Brain pericyte (primary cell): ENCODE results near the gene CCL25.
A peak's percentile ranks its signal among the peaks of the same experiment; 100 is the strongest.
"Not testable (repeated sequence)": the region's sequence is repeated elsewhere in the genome, so short reads cannot be mapped to it uniquely, and the experiment has no call there.

ENCODE experiments used
- DNase-seq: peaks from one replicate; pipeline ENCODE4 v3.0.0-alpha.2; 2012; ENCODE audit warnings: low read depth, low spot score

Gene CCL25, protein sequence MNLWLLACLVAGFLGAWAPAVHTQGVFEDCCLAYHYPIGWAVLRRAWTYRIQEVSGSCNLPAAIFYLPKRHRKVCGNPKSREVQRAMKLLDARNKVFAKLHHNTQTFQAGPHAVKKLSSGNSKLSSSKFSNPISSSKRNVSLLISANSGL

DNA sequence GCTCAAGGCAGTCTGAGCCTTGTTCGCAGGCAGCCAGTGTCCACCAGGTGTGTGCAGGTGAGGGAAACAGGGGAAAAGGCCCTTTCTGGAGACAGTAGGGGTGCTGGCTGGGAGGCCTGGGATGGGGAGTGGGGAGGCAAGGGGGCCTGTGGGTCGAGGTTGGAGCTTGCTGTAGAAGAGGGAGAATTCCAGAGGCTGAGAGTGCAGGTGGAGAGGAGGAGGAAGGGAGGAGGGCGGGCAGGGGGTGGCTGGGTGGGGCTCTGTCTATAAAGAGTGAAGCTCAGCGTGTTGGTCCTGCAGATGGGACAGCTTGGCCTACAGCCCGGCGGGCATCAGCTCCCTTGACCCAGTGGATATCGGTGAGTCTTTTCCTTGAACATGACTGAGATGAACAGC, at the start of gene CCL25:
Gene CCL25 (plus strand): TSS at position 297 of the 396 bp plus-strand sequence. CDS start 290 bp downstream, outside the sequence.
- DNase-seq, result no peak

DNA sequence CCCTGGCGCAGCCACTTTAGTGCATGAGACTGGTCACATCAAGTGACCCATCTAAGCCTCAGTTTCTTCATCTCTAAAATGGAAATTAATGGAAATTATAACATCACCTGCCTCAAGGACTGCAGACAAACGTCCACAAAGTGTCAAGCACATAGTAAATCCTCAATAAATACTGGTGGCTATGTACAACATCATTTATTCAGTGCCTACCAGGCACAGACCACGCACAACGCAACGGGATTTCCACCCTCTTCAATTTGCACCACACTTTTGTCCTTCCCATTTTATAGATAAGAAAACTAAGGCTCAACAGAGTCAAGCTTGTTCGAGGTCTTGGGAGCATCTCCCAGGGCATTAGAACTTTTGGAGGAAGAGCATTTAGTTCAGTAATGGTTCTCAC, 48.6 kb upstream of the CCL25 start:
- DNase-seq, result no peak

DNA sequence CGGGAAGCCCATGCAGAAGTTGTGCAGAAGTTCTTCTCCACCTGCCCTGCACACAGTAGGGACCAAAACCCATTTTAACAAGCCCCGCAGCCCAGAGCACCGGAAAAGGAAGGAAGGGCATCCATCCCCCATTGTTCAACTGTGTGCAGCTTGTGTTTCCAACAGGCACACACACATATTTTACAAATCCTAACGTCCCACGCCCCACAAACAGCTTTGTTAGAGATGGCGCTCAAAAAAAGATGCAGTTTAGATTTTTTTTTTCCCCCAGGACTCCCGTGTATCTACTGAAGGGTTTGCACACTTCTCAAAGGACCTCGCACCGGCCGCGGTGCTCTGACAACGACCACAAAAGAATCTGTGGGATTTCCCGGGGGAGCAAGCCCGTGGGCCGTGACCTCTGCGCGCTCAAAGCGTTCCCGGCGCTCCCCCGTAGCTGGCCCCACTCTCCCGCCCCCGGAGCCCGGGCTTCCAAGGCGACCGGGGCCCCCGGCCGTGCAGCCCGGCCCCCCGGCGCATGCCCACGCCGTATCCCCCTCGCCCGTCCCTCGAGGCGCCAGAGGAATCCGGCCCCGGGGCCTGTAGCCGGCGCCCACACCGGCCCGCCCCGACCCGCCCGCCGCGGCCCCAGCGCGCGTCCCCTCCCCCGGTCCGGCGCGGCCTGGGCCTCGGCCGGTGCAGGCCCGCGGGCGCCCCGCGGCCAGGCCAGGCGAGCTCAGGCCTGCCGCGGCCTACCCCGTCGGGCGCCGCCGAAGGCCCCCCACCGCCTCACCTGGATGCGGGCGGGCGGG, 47.6 kb upstream of the CCL25 start:
- DNase-seq, result no peak

DNA sequence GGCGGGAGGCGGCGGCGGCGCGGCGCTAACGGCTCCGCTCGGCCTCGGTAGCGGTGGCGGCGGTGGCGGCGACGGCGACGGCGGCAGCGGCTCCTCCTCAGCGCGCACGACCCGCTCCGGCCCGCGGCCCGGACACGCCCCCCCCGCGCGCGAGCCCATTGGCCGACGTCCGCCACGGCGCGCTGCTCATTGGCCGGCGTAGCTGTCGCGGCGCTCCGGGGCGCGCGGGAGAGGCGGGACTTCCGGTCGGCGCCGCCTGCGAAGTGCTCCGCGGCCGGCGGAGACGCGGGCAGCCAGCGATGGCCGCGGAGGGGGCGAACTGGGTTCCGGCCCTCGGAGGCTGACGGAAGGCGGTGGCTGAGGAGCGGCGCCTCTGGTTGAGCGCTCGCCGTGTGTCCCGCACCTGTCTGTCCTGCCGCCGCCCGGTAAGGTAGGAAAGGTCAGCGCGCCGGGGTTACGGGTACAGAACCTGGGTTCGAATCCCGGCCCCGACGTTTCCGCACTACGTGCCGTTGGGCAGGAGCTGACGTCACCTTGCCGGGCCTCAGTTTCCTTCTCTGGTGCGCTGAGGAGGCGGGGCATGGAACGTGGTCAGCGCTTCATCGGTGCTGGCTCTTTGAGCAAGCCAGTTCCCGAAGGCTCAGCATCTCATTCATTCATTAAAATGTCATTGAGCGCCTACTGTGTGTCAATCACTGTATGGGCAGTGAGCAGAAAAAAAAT, 46.9 kb upstream of the CCL25 start, which contains the start of gene ELAVL1:
Gene ELAVL1 (minus strand): TSS at position 108 of the 723 bp plus-strand sequence. CDS start 13,826 bp downstream, outside the sequence.
- peak; percentile 26 for DNase-seq

GRCh38 chr19:8017808-8018207, 34.8 kb upstream of the CCL25 start:
- DNase-seq, result no peak

- no peak for DNase-seq
Measured at GRCh38 chr19:8020681-8021080, 31.9 kb upstream of the CCL25 start.

DNA sequence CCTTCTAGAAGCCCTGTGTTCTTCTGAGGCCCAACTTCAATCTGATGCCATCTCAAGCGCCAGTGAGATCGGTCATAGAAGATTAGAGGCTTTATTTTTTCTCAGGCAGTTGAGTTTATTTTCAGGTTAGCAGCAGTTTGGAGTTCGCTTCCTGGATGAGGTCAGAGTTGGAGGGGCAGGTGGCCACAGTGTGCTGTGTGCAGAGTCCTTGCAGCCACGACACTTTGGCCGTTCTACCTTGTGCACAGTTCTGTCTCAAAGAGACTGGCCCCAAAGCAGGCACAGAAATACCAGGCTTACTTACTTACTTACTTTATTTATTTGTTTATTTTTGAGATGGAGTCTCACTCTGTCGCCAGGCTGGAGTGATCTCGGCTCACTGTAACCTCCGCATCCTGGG, 31.2 kb upstream of the CCL25 start:
- DNase-seq, result no peak

DNA sequence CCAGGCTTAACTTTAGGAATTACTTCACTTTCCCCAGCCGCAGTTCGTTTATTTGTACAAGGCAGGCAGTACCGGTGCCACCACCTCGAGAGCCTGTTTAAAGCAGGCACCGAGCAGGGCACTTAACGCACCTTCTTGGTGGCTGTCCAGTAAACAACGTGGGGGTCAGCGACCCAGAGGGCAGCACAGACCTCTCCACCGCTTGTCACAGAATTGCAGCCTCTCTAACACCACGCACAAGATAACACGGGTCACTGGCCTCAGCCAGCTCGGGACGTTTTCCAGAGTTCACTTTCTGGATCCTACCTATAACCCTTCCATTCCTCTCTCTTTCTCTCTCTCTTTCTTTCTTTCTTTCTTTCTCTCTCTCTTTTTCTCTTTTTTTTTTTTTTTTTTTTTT, 30.3 kb upstream of the CCL25 start:
- no peak for DNase-seq

- DNase-seq, result no peak
Measured at GRCh38 chr19:8023371-8023770, 29.2 kb upstream of the CCL25 start.

GRCh38 chr19:8024256-8024655, 28.3 kb upstream of the CCL25 start:
- not testable (repeated sequence) for DNase-seq

- no peak for DNase-seq
Measured at GRCh38 chr19:8025316-8025715, 27.2 kb upstream of the CCL25 start.

GRCh38 chr19:8028951-8029491, 23.5 kb upstream of the CCL25 start:
- DNase-seq, result no peak

- DNase-seq, result no peak
Measured at GRCh38 chr19:8030960-8031359, 21.6 kb upstream of the CCL25 start.

GRCh38 chr19:8033287-8034177, 19.0 kb upstream of the CCL25 start:
- not testable (repeated sequence) for DNase-seq

- DNase-seq, result no peak
Measured at GRCh38 chr19:8034178-8034525, 18.4 kb upstream of the CCL25 start.

DNA sequence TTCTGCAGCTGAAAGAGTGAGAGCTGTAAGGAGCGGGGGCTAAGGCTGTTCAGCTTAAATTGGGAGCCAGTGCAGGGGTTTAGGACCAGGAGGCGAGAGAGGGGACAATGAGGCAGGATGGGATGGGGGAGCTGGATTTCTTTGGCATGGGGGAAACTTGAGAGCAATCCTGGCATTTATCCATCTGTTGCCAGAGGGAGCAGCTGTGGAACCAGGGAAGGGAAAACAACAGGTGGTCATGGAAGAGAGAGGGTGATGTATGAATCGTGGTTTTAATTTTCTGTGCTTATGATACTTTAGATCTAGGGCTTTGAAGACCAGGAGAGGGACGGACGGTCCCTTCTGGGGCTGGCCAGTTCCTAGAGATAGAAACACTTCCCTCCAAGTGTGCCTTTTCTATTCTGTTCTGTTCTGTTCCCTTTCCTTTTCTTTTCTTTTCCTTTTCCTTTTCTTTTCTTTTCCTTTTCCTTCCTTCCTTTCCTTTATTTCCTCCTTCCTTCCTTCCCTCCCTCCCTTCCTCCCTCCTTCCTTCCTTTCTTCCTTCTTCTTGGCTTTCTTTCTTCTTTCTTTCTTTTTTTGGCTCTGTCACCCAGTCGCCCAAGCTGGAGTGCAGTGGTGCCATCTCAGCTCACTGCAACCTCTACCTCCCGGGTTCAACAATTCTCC, 16.0 kb upstream of the CCL25 start:
- no peak for DNase-seq

DNA sequence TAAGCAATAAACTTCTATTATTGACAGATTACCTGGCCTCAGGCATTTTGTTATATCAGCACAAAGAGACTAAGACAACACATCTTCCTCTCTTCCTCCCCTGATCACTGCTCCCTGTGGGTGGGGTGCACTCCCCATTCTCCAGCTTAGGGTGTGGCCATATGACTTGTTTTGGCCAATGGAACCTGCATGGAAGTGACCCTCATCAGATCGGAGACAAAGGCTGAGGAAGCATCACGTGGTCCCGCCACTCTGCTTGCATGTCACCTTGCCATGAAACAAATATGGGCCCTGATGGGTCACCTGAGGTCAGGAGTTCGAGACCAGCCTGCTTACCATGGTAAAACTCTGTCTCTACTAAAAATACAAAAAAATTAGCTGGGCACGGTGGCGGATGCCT, 13.7 kb upstream of the CCL25 start:
- no peak for DNase-seq

DNA sequence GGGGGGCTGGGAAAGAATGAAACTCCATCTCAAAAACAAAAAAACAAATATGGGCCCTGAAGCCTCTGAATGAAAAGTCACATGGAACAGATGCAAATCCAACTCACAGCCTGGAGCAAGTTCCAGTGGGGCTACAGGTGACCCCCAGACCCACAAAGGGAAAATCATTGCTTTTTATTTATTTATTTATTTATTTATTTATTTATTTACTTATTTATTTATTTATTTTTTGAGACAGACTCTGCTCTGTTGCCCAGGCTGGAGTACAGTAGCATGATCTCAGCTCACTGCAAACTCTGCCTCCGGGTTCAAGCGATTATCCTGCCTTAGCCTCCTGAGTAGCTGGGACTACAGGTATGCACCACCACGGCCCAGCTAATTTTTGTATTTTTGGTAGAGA, 13.3 kb upstream of the CCL25 start:
- no peak for DNase-seq

GRCh38 chr19:8041531-8041931, 11.0 kb upstream of the CCL25 start:
- DNase-seq, result no peak

- DNase-seq, result no peak
Measured at GRCh38 chr19:8042900-8043299, 9.7 kb upstream of the CCL25 start.

DNA sequence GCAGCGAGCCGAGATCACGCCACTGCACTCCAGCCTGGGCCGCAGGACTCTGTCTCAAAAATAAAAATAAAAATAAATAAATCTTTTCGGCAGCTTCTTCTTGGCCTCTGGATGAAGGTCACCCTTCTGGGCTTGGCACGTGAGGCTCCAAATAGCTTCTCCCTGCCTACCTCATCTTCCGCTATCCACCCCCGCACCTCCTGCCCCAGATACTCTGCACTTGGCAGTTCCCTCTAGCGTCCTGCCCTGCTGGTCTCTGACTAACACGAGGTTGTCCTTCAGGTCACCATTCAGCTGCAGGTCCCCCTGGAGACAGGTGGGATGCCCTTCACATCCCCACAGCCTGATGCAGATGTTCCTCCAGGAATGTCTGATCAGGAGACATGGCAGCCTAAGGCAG, 8.5 kb upstream of the CCL25 start:
- no peak for DNase-seq
